Esophagus muscularis mucosa (tissue), 4 donors: ENCODE results near the gene SNAP29. TPM values are rescaled to one million over a fixed set of nuclear protein-coding genes. Genes with fewer than 3 reads are reported as not detected.

Experiments used
- DNase-seq: peaks from one replicate; pipeline ENCODE4 v3.0.0-alpha.2; 2017; ENCODE audit errors: extremely low spot score
- H3K27ac ChIP-seq, 4 donors: fragments of 200-600 bp; sonication (generic); replicated peaks in 1 of 4; 1 replicate in 3 of 4; 2 replicates in 1 of 4; pipeline ENCODE4 v1.5.1; 2016 to 2019; ENCODE audit warnings: mild to moderate bottlenecking in 1 of 4
- H3K27me3 ChIP-seq, 4 donors: fragments of 200-600 bp; sonication (generic); one replicate each; pipeline versions ENCODE4 v1.5.1 to v1.6.0; 2016 to 2019
- H3K36me3 ChIP-seq, 4 donors: fragments of 200-600 bp; sonication (generic); one replicate each; pipeline ENCODE4 v1.5.1; 2016 to 2019
- H3K4me1 ChIP-seq, 4 donors: fragments of 200-600 bp; sonication (generic); one replicate each; pipeline ENCODE4 v1.5.1; 2016 to 2019
- H3K4me3 ChIP-seq, 4 donors: fragments of 200-600 bp; sonication (generic); 1 replicate in 2 of 4; 2 replicates in 2 of 4; pipeline ENCODE4 v1.5.1; 2016 to 2019; ENCODE audit warnings: mild to moderate bottlenecking in 4 of 4, moderate library complexity in 1 of 4
- H3K9me3 ChIP-seq, 4 donors: fragments of 200-600 bp; sonication (generic); 1 replicate in 3 of 4; 2 replicates in 1 of 4; pipeline ENCODE4 v1.5.1; 2016 to 2019
- CTCF ChIP-seq, 3 experiments: fragments of 200-600 bp in 2 of 3; fragments of 450-650 bp in 1 of 3; sonication (generic) in 2 of 3; IDR thresholded peaks; one replicate each; pipeline ENCODE4 v1.5.1; 2017 to 2019; ENCODE audit warnings: antibody characterized with exemption in 3 of 3, mild to moderate bottlenecking in 2 of 3, moderate library complexity in 1 of 3
- EP300 ChIP-seq: sonication (generic); formaldehyde crosslinking; IDR thresholded peaks from one replicate; pipeline ENCODE4 v1.6.1; 2017; ENCODE audit warnings: antibody characterized with exemption
- POLR2A ChIP-seq: fragments of 450-650 bp; IDR thresholded peaks from one replicate; pipeline ENCODE4 v1.6.1; 2017; ENCODE audit warnings: antibody characterized with exemption, moderate library complexity, mild to moderate bottlenecking, low read depth
- POLR2AphosphoS5 ChIP-seq, 2 donors: sonication (generic); formaldehyde crosslinking; IDR thresholded peaks; one replicate each; pipeline ENCODE4 v1.6.1; 2017; ENCODE audit warnings: antibody characterized with exemption in 2 of 2
- WGBS: methylation state at CpG from one replicate; pipeline ENCODE4 v1.1.5; 2018; 5-methylcytosine and 5-hydroxymethylcytosine counted together
- intact Hi-C: fragments of 100-400 bp; cut with DNase I; formaldehyde crosslinking; loops from one replicate; pipeline ENCODE4 v1.15.1; 2023
- total RNA-seq, 4 donors: library from RNA; depleted of rRNA; stranded (reverse); fragments of >200 nt; gene quantifications; one replicate each; pipeline versions ENCODE4 v1.1.0 to v1.2.1, GENCODE V29; 2016

SNAP29 gene
- total RNA-seq, 4 donors from 2014 or later: 21.2 to 33.6 (median 26.4) TPM

- Histone ChIP-seq H3K4me3 (no peak overlapping the region), H3K9me3 (no peaks in the 10 kb centered on the region), H3K27ac (peak overlapping the region in 1 of 4 donors; percentile 5), H3K36me3 (peaks cover 0 to 23% (median 17%) of the 10 kb centered on the region in 4 donors), H3K27me3 (no peaks in the 10 kb centered on the region), H3K4me1 (peaks cover 41 to 87% (median 72%) of the 10 kb centered on the region in 4 donors)
- TF ChIP-seq CTCF (IDR thresholded peaks at IDR 0.05) (no peak), POLR2AphosphoS5 (IDR thresholded peaks at IDR 0.05) (no peak), POLR2A (no peak), EP300 (no peak)
- WGBS: 65% methylated on average over 3 of the region's 3 CpGs
- no peak for DNase-seq
- intact Hi-C loops: no loop called here
Measured at GRCh38 chr22:20940186-20940651, 81.4 kb downstream of the SNAP29 start.

Other genes with a start within 250 kb of the SNAP29 start
- gene SERPIND1, start 84.9 kb upstream of the SNAP29 start, total RNA-seq: under 1 TPM in 3 of 4 donors, not detected in 1; 0.46 to 0.83 (median 0.50) TPM
- 100 to 1,000 TPM in 1 of 4 donors, 10 to 100 TPM in 3; 69.8 to 115 (median 82.3) TPM for gene PI4KA, start 196 bp upstream of the SNAP29 start, total RNA-seq
- 10 to 100 TPM; 34.9 to 56.2 (median 47.9) TPM for gene CRKL, start 58.4 kb downstream of the SNAP29 start, total RNA-seq
- 1 to 10 TPM in 3 of 4 donors, under 1 TPM in 1; 0.92 to 1.7 (median 1.4) TPM for gene AIFM3, start 108.2 kb downstream of the SNAP29 start, total RNA-seq
- 10 to 100 TPM; 42.4 to 76.3 (median 57.2) TPM for gene LZTR1, start 123.3 kb downstream of the SNAP29 start, total RNA-seq
- 10 to 100 TPM; 33.2 to 42.4 (median 39.1) TPM for gene THAP7, start 143.1 kb downstream of the SNAP29 start, total RNA-seq
- under 1 TPM; 0.39 to 0.50 (median 0.41) TPM for gene P2RX6, start 156.2 kb downstream of the SNAP29 start, total RNA-seq
- gene SLC7A4, start 173.6 kb downstream of the SNAP29 start, total RNA-seq: under 1 TPM; 0.23 to 0.42 (median 0.36) TPM
- not detected for gene LRRC74B, start 186.9 kb downstream of the SNAP29 start, total RNA-seq